Activated naive CD8-positive, alpha-beta T cell treated with anti-CD3 and anti-CD28 coated beads for 36 hours (primary cell): ENCODE results near the gene PDE4D. TPM values are rescaled to one million over a fixed set of nuclear protein-coding genes. Genes with fewer than 3 reads are reported as not detected.

ENCODE experiments used
- DNase-seq: peaks from one replicate; pipeline ENCODE4 v3.0.0; 2021
- H3K27ac Mint-ChIP-seq: one replicate; pipeline ENCODE4 v1.8.0; 2022; ENCODE audit warnings: mild to moderate bottlenecking, moderate library complexity, mixed read lengths
- H3K27me3 Mint-ChIP-seq: one replicate; pipeline ENCODE4 v1.8.0; 2022; ENCODE audit warnings: mild to moderate bottlenecking, mixed read lengths
- H3K36me3 Mint-ChIP-seq: one replicate; pipeline ENCODE4 v1.8.0; 2021; ENCODE audit warnings: mild to moderate bottlenecking, mixed read lengths
- H3K4me1 Mint-ChIP-seq: one replicate; pipeline ENCODE4 v1.8.0; 2021; ENCODE audit warnings: mixed read lengths
- H3K4me3 Mint-ChIP-seq: one replicate; pipeline ENCODE4 v1.8.0; 2022; ENCODE audit warnings: mild to moderate bottlenecking, moderate library complexity, mixed read lengths
- H3K9me3 Mint-ChIP-seq: one replicate; pipeline ENCODE4 v1.8.0; 2022; ENCODE audit warnings: mixed read lengths
- total RNA-seq, 2 experiments: library from RNA; stranded (reverse); gene quantifications; one replicate each; pipeline ENCODE4 v1.2.3, GENCODE V29; 2021

The PDE4D gene
- total RNA-seq, 2 experiments from 2014 or later = 40.7 TPM

GRCh38 chr5:59272809-59273427 is 620.6 kb downstream of the PDE4D start:
- H3K9me3 Mint-ChIP-seq = no peaks in the 10 kb centered on the region
- DNase-seq = no peak
- no peaks in the 10 kb centered on the region for H3K36me3 Mint-ChIP-seq
- H3K4me1 Mint-ChIP-seq = peaks cover 11% of the 10 kb centered on the region
- H3K4me3 Mint-ChIP-seq = no peak overlapping the region
- peaks cover 35% of the 10 kb centered on the region for H3K27me3 Mint-ChIP-seq
- H3K27ac Mint-ChIP-seq = no peak overlapping the region

GRCh38 chr5:59268756-59269415 is 624.6 kb downstream of the PDE4D start:
- Mint-ChIP-seq H3K27ac (no peak overlapping the region), H3K36me3 (no peaks in the 10 kb centered on the region), H3K9me3 (no peaks in the 10 kb centered on the region), H3K4me3 (no peak overlapping the region), H3K27me3 (peaks cover 7% of the 10 kb centered on the region), H3K4me1 (no peaks in the 10 kb centered on the region)
- DNase-seq = no peak

GRCh38 chr5:59267033-59267432 is 626.5 kb downstream of the PDE4D start:
- Mint-ChIP-seq H3K36me3 (no peaks in the 10 kb centered on the region), H3K4me3 (no peak overlapping the region)

GRCh38 chr5:59266410-59266809 is 627.1 kb downstream of the PDE4D start:
- Mint-ChIP-seq H3K27ac (no peak overlapping the region), H3K4me1 (no peaks in the 10 kb centered on the region), H3K9me3 (no peaks in the 10 kb centered on the region), H3K36me3 (no peaks in the 10 kb centered on the region), H3K4me3 (no peak overlapping the region), H3K27me3 (peaks cover 4% of the 10 kb centered on the region)
- no peak for DNase-seq

More at GRCh38 chr5:59267033-59267432, 626.5 kb downstream of the PDE4D start:
- no peak for DNase-seq
- H3K27me3 Mint-ChIP-seq = peaks cover 5% of the 10 kb centered on the region
- no peaks in the 10 kb centered on the region for H3K9me3 Mint-ChIP-seq
- H3K4me1 Mint-ChIP-seq = no peaks in the 10 kb centered on the region
- no peak overlapping the region for H3K27ac Mint-ChIP-seq

GRCh38 chr5:59264639-59265245 is 628.8 kb downstream of the PDE4D start:
- no peak for DNase-seq
- Mint-ChIP-seq H3K9me3 (no peaks in the 10 kb centered on the region), H3K27ac (no peak overlapping the region), H3K4me3 (no peak overlapping the region), H3K36me3 (no peaks in the 10 kb centered on the region), H3K4me1 (no peaks in the 10 kb centered on the region), H3K27me3 (peaks cover 12% of the 10 kb centered on the region)

- no peak for DNase-seq
- Mint-ChIP-seq H3K27ac (no peak overlapping the region), H3K9me3 (no peaks in the 10 kb centered on the region), H3K4me1 (no peaks in the 10 kb centered on the region), H3K27me3 (peaks cover 13% of the 10 kb centered on the region), H3K36me3 (no peaks in the 10 kb centered on the region), H3K4me3 (no peak overlapping the region)
Observed at GRCh38 chr5:59264013-59264412, 629.5 kb downstream of the PDE4D start.

- H3K36me3 Mint-ChIP-seq = no peaks in the 10 kb centered on the region
Observed at GRCh38 chr5:59261969-59262368, 631.6 kb downstream of the PDE4D start.

GRCh38 chr5:59260973-59261372 is 632.6 kb downstream of the PDE4D start:
- no peak overlapping the region for H3K27ac Mint-ChIP-seq
- no peak for DNase-seq
- no peaks in the 10 kb centered on the region for H3K36me3 Mint-ChIP-seq
- H3K4me3 Mint-ChIP-seq = no peak overlapping the region
- no peaks in the 10 kb centered on the region for H3K9me3 Mint-ChIP-seq
- no peaks in the 10 kb centered on the region for H3K4me1 Mint-ChIP-seq
- peaks cover 13% of the 10 kb centered on the region for H3K27me3 Mint-ChIP-seq

More at GRCh38 chr5:59261969-59262368, 631.6 kb downstream of the PDE4D start:
- H3K4me1 Mint-ChIP-seq = no peaks in the 10 kb centered on the region
- H3K27ac Mint-ChIP-seq = no peak overlapping the region
- H3K9me3 Mint-ChIP-seq = no peaks in the 10 kb centered on the region
- DNase-seq = no peak
- peaks cover 13% of the 10 kb centered on the region for H3K27me3 Mint-ChIP-seq
- no peak overlapping the region for H3K4me3 Mint-ChIP-seq

- DNase-seq = no peak
- Mint-ChIP-seq H3K27me3 (peaks cover 15% of the 10 kb centered on the region), H3K27ac (no peak overlapping the region), H3K4me1 (no peaks in the 10 kb centered on the region), H3K4me3 (no peak overlapping the region), H3K9me3 (no peaks in the 10 kb centered on the region), H3K36me3 (no peaks in the 10 kb centered on the region)
Observed at GRCh38 chr5:59260200-59260599, 633.3 kb downstream of the PDE4D start.

GRCh38 chr5:59259237-59259636 is 634.3 kb downstream of the PDE4D start:
- no peak overlapping the region for H3K27ac Mint-ChIP-seq
- no peaks in the 10 kb centered on the region for H3K4me1 Mint-ChIP-seq
- no peaks in the 10 kb centered on the region for H3K9me3 Mint-ChIP-seq
- no peak overlapping the region for H3K4me3 Mint-ChIP-seq
- no peak for DNase-seq
- H3K36me3 Mint-ChIP-seq = no peaks in the 10 kb centered on the region
- H3K27me3 Mint-ChIP-seq = peaks cover 19% of the 10 kb centered on the region

- Mint-ChIP-seq H3K9me3 (no peaks in the 10 kb centered on the region), H3K27me3 (peaks cover 26% of the 10 kb centered on the region), H3K4me1 (no peaks in the 10 kb centered on the region), H3K36me3 (no peaks in the 10 kb centered on the region), H3K27ac (no peak overlapping the region), H3K4me3 (no peak overlapping the region)
- DNase-seq = no peak
Observed at GRCh38 chr5:59257488-59258400, 635.8 kb downstream of the PDE4D start.

GRCh38 chr5:59256331-59256730 is 637.2 kb downstream of the PDE4D start:
- H3K9me3 Mint-ChIP-seq = no peaks in the 10 kb centered on the region
- H3K4me3 Mint-ChIP-seq = no peak overlapping the region
- H3K27ac Mint-ChIP-seq = no peak overlapping the region
- H3K4me1 Mint-ChIP-seq = no peaks in the 10 kb centered on the region
- H3K36me3 Mint-ChIP-seq = no peaks in the 10 kb centered on the region
- H3K27me3 Mint-ChIP-seq = peaks cover 26% of the 10 kb centered on the region
- no peak for DNase-seq

- Mint-ChIP-seq H3K27me3 (peaks cover 19% of the 10 kb centered on the region), H3K36me3 (no peaks in the 10 kb centered on the region), H3K4me1 (no peaks in the 10 kb centered on the region), H3K4me3 (no peak overlapping the region), H3K9me3 (no peaks in the 10 kb centered on the region), H3K27ac (no peak overlapping the region)
- no peak for DNase-seq
Observed at GRCh38 chr5:59254055-59254687, 639.4 kb downstream of the PDE4D start.

GRCh38 chr5:59253625-59254024 is 639.9 kb downstream of the PDE4D start:
- Mint-ChIP-seq H3K4me1 (no peaks in the 10 kb centered on the region), H3K27ac (no peak overlapping the region), H3K36me3 (no peaks in the 10 kb centered on the region), H3K4me3 (no peak overlapping the region), H3K9me3 (no peaks in the 10 kb centered on the region), H3K27me3 (peaks cover 21% of the 10 kb centered on the region)
- no peak for DNase-seq
